ENCODE measurements around the gene CEP104. TPM values are rescaled to one million over a fixed set of nuclear protein-coding genes. Genes with fewer than 3 reads are reported as not detected.

CEP104 gene
- total and polyA plus RNA-seq, 2 donors (not counting 1 experiment from before 2014, with no cell fraction given) = 27.7 to 71.8 TPM

- TF ChIP-seq CTCF (IDR thresholded peaks at IDR 0.05) = no peak
- TF ChIP-seq EZH2 (IDR thresholded peaks at IDR 0.05; ENCODE audit: borderline replicate concordance, insufficient read depth, low read depth, low read length, poor library complexity, severe bottlenecking) = no peak
- peaks cover 9% of the 10 kb centered on the region for H4K20me1 ChIP-seq (ENCODE audit: control insufficient read depth, insufficient read depth, low read length, poor library complexity, severe bottlenecking)
- DNase-seq (no peak), ATAC-seq (ENCODE audit: low read depth) (no peak)
- peaks cover 21 to 60% of the 10 kb centered on the region in 2 experiments for H3K36me3 ChIP-seq (replicated peaks in 1 of 2; ENCODE audit: control extremely low read depth in 1 of 2, control insufficient read depth in 1 of 2, extremely low read depth in 1 of 2, insufficient read depth in 2 of 2, low read length in 1 of 2)
- H3K27me3 ChIP-seq (replicated peaks in 1 of 4; ENCODE audit: control extremely low read depth in 1 of 4, control insufficient read depth in 3 of 4, insufficient read depth in 4 of 4, low read length in 3 of 4) = no peaks in the 10 kb centered on the region
- H3K9ac ChIP-seq (ENCODE audit: low read length) = no peak overlapping the region
- POLR2A ChIA-PET = no interaction called here
- Mint-ChIP-seq H3K27ac (no peak overlapping the region), H3K4me3 (no peak overlapping the region), H3K9me3 (ENCODE audit: insufficient read depth) (no peaks in the 10 kb centered on the region), H3K27me3 (no peaks in the 10 kb centered on the region), H3K4me1 (peaks cover 7% of the 10 kb centered on the region)
- WGBS (ENCODE audit: insufficient coverage) = 96% methylated on average over 14 of the region's 15 CpGs
- peaks cover 11% of the 10 kb centered on the region for H3K79me2 ChIP-seq (ENCODE audit: control insufficient read depth, insufficient read depth, low read length)
- CTCF ChIA-PET = no interaction called here
- no peak overlapping the region for H2AFZ ChIP-seq (ENCODE audit: insufficient read depth, low read depth, low read length, poor library complexity, severe bottlenecking)
- intact Hi-C loops (cut with micrococcal nuclease) = no loop called here
- H3K4me2 ChIP-seq (replicated peaks; ENCODE audit: low read depth, low read length, poor library complexity, severe bottlenecking) = no peak overlapping the region
- no peak overlapping the region for H3K27ac ChIP-seq (ENCODE audit: low read length in 2 of 2)
- no peaks in the 10 kb centered on the region for H3K9me3 ChIP-seq (ENCODE audit: control extremely low read depth in 1 of 3, control insufficient read depth in 2 of 3, insufficient read depth in 1 of 3, low read length in 2 of 3)
- H3K4me3 ChIP-seq (ENCODE audit: control extremely low read depth in 1 of 5, extremely low read depth in 1 of 5, insufficient read depth in 1 of 5, low read depth in 2 of 5, low read length in 4 of 5) = no peak overlapping the region
- peaks cover 0 to 9% of the 10 kb centered on the region in 2 donors for H3K4me1 ChIP-seq (ENCODE audit: control insufficient read depth in 2 of 2, insufficient read depth in 2 of 2, low read length in 2 of 2)
These were observed 29.2 kb upstream of the CEP104 start for GRCh38 chr1:3886106-3886670.

- WGBS (ENCODE audit: insufficient coverage) = 92% methylated on average over 6 of the region's 7 CpGs
- no peak overlapping the region for H3K4me2 ChIP-seq (replicated peaks; ENCODE audit: low read depth, low read length, poor library complexity, severe bottlenecking)
- ChIA-PET CTCF (no interaction called here), POLR2A (no interaction called here)
- intact Hi-C loops (cut with micrococcal nuclease) = no loop called here
- H3K9ac ChIP-seq (ENCODE audit: low read length) = no peak overlapping the region
- TF ChIP-seq CTCF (IDR thresholded peaks at IDR 0.05) = no peak
- TF ChIP-seq EZH2 (IDR thresholded peaks at IDR 0.05; ENCODE audit: borderline replicate concordance, insufficient read depth, low read depth, low read length, poor library complexity, severe bottlenecking) = no peak
- peaks cover 0 to 11% of the 10 kb centered on the region in 2 donors for H3K4me1 ChIP-seq (ENCODE audit: control insufficient read depth in 2 of 2, insufficient read depth in 2 of 2, low read length in 2 of 2)
- no peak overlapping the region for H3K4me3 Mint-ChIP-seq
- no peaks in the 10 kb centered on the region for H3K27me3 Mint-ChIP-seq
- no peak overlapping the region for H3K27ac ChIP-seq (ENCODE audit: low read length in 2 of 2)
- peaks cover 7% of the 10 kb centered on the region for H4K20me1 ChIP-seq (ENCODE audit: control insufficient read depth, insufficient read depth, low read length, poor library complexity, severe bottlenecking)
- H3K79me2 ChIP-seq (ENCODE audit: control insufficient read depth, insufficient read depth, low read length) = peaks cover 7% of the 10 kb centered on the region
- no peak overlapping the region for H3K4me3 ChIP-seq (ENCODE audit: control extremely low read depth in 1 of 5, extremely low read depth in 1 of 5, insufficient read depth in 1 of 5, low read depth in 2 of 5, low read length in 4 of 5)
- DNase-seq (no peak), ATAC-seq (ENCODE audit: low read depth) (no peak)
- no peaks in the 10 kb centered on the region for H3K9me3 ChIP-seq (ENCODE audit: control extremely low read depth in 1 of 3, control insufficient read depth in 2 of 3, insufficient read depth in 1 of 3, low read length in 2 of 3)
- H3K27me3 ChIP-seq (replicated peaks in 1 of 4; ENCODE audit: control extremely low read depth in 1 of 4, control insufficient read depth in 3 of 4, insufficient read depth in 4 of 4, low read length in 3 of 4) = no peaks in the 10 kb centered on the region
- no peak overlapping the region for H3K27ac Mint-ChIP-seq
- H3K9me3 Mint-ChIP-seq (ENCODE audit: insufficient read depth) = no peaks in the 10 kb centered on the region
- H3K36me3 ChIP-seq (replicated peaks in 1 of 2; ENCODE audit: control extremely low read depth in 1 of 2, control insufficient read depth in 1 of 2, extremely low read depth in 1 of 2, insufficient read depth in 2 of 2, low read length in 1 of 2) = peaks cover 19 to 59% of the 10 kb centered on the region in 2 experiments
- peaks cover 3% of the 10 kb centered on the region for H3K4me1 Mint-ChIP-seq
- no peak overlapping the region for H2AFZ ChIP-seq (ENCODE audit: insufficient read depth, low read depth, low read length, poor library complexity, severe bottlenecking)
These were observed 28.6 kb upstream of the CEP104 start for GRCh38 chr1:3885611-3886010.
